CD4-positive, CD25-positive, alpha-beta regulatory T cell (primary cell): ENCODE data around the gene KCNN4. TPM values are rescaled to one million over a fixed set of nuclear protein-coding genes. Genes with fewer than 3 reads are reported as not detected.
"Not testable (repeated sequence)": the region's sequence is repeated elsewhere in the genome, so short reads cannot be mapped to it uniquely, and the experiment has no call there.

Experiments used
- ATAC-seq, 2 donors: fragments of 150-1000 bp; cut with Tn5 transposase; one replicate each; pipeline ENCODE4 v1.10.0; 2021; ENCODE audit warnings: low read depth in 2 of 2, moderate number of reproducible peaks in 2 of 2, moderate library complexity in 1 of 2
- DNase-seq, 3 donors: peaks; one replicate each; pipeline versions ENCODE4 v3.0.0 to v3.0.0-alpha.2; 2012 to 2022; ENCODE audit warnings: mixed read lengths in 1 of 3
- H3K27ac ChIP-seq: one replicate; pipeline ENCODE4 v1.7.0; 2013; ENCODE audit warnings: mild to moderate bottlenecking, low read length; ENCODE audit not compliant: insufficient read depth, poor library complexity, severe bottlenecking
- H3K27me3 ChIP-seq: one replicate; pipeline ENCODE4 v1.7.0; 2013; ENCODE audit warnings: low read length; ENCODE audit not compliant: control insufficient read depth, insufficient read depth
- H3K36me3 ChIP-seq: one replicate; pipeline ENCODE4 v1.7.0; 2013; ENCODE audit warnings: mild to moderate bottlenecking, low read length, moderate library complexity; ENCODE audit not compliant: control insufficient read depth, insufficient read depth
- H3K4me1 ChIP-seq: 2 replicates; pipeline ENCODE4 v1.7.0; 2013; ENCODE audit warnings: mild to moderate bottlenecking, low read length; ENCODE audit not compliant: insufficient read depth, control insufficient read depth, poor library complexity, severe bottlenecking
- H3K4me3 ChIP-seq: one replicate; pipeline ENCODE4 v1.7.0; 2013; ENCODE audit warnings: low read depth, mild to moderate bottlenecking, low read length, moderate library complexity
- H3K9me3 ChIP-seq, 2 experiments: 1 replicate in 1 of 2; 2 replicates in 1 of 2; pipeline ENCODE4 v1.7.0; 2013; ENCODE audit warnings: low read length in 2 of 2, mild to moderate bottlenecking in 1 of 2, moderate library complexity in 1 of 2; ENCODE audit not compliant: control insufficient read depth in 2 of 2
- H3K27ac Mint-ChIP-seq, 3 donors: one replicate each; pipeline ENCODE4 v1.8.0; 2020 to 2022; ENCODE audit warnings: mild to moderate bottlenecking in 3 of 3, mixed read lengths in 3 of 3, moderate library complexity in 2 of 3
- H3K27me3 Mint-ChIP-seq: one replicate; pipeline ENCODE4 v1.8.0; 2022; ENCODE audit warnings: mild to moderate bottlenecking, mixed read lengths
- H3K36me3 Mint-ChIP-seq: one replicate; pipeline ENCODE4 v1.8.0; 2020; ENCODE audit warnings: mixed read lengths
- H3K4me1 Mint-ChIP-seq, 4 donors: one replicate each; pipeline ENCODE4 v1.8.0; 2020 to 2022; ENCODE audit warnings: mixed read lengths in 4 of 4, mild to moderate bottlenecking in 1 of 4
- H3K4me3 Mint-ChIP-seq, 4 donors: one replicate each; pipeline ENCODE4 v1.8.0; 2020 to 2022; ENCODE audit warnings: mild to moderate bottlenecking in 4 of 4, mixed read lengths in 4 of 4, moderate library complexity in 3 of 4
- H3K9me3 Mint-ChIP-seq, 7 donors: one replicate each; pipeline ENCODE4 v1.8.0; 2020 to 2022; ENCODE audit warnings: mixed read lengths in 7 of 7, mild to moderate bottlenecking in 3 of 7, moderate library complexity in 2 of 7
- polyA plus RNA-seq, 4 donors: library from polyadenylated mRNA; unstranded; fragments of 300-500 nt; fragmentation: Illumina TruSeq; gene quantifications; one replicate each; pipeline ENCODE4 v1.2.3, GENCODE V29; 2021
- total RNA-seq: library from RNA; stranded (reverse); gene quantifications from one replicate; pipeline ENCODE4 v1.2.3, GENCODE V29; 2022

The KCNN4 gene
- total and polyA plus RNA-seq, 5 donors from 2014 or later, result 16.7 to 56.1 (median 30.4) TPM

- not testable (repeated sequence) for H3K9me3 ChIP-seq, H3K36me3 ChIP-seq, ATAC-seq, H3K27ac ChIP-seq, H3K36me3 Mint-ChIP-seq, H3K27ac Mint-ChIP-seq, H3K4me3 ChIP-seq, DNase-seq, H3K4me3 Mint-ChIP-seq, H3K4me1 ChIP-seq, H3K9me3 Mint-ChIP-seq
- Mint-ChIP-seq H3K4me1 (peaks cover 6 to 11% (median 9%) of the 10 kb centered on the region in 4 donors), H3K27me3 (peaks cover 33% of the 10 kb centered on the region)
- peaks cover 18% of the 10 kb centered on the region for H3K27me3 ChIP-seq
Measured at GRCh38 chr19:43817454-43817853, 36.7 kb upstream of the KCNN4 start.

DNA sequence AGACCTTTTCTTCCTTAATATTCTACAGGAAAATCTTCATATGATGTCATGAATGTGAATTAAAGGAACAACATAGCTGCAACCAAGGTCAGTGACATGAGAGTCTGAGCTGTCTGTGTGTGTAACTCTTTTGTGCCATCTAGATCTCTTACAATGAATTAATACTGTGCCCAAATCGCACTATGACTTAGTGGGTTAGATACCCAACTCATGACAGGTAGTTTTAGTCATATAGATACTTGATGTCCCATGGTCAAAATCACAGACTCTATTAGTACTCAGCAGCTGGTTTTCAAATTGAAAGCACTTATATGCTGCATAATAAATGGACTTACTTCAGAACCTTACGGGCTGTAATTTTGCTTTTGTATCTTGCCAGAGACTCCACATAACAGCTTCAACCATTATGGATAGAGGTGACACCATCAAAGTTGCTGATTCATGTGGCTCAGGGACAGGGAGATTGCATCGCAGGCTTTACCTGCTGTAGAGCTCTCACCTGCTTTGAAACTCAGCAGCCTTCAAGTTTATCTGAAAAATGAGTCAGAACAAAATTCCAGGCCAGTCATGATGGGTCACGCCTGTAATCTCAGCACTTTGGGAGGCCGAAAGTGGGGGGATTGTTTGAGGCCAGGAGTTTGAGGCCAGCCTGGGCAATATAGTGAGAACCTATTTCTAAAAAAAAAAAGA is 34.0 kb upstream of the KCNN4 start:
- H3K27ac Mint-ChIP-seq, result no peak overlapping the region
- Histone ChIP-seq H3K36me3 (no peaks in the 10 kb centered on the region), H3K4me1 (no peaks in the 10 kb centered on the region)

GRCh38 chr19:43812688-43813087 is 31.9 kb upstream of the KCNN4 start:
- peaks cover 25% of the 10 kb centered on the region for H3K27me3 Mint-ChIP-seq
- H3K36me3 Mint-ChIP-seq, result no peaks in the 10 kb centered on the region
- ATAC-seq (no peak), DNase-seq (no peak)
- H3K36me3 ChIP-seq, result no peaks in the 10 kb centered on the region
- no peak overlapping the region for H3K4me3 ChIP-seq
- no peaks in the 10 kb centered on the region for H3K27me3 ChIP-seq
- H3K9me3 Mint-ChIP-seq, result peaks cover 0 to 3% (median 0%) of the 10 kb centered on the region in 7 donors
- H3K27ac Mint-ChIP-seq, result no peak overlapping the region
- no peak overlapping the region for H3K4me3 Mint-ChIP-seq
- H3K4me1 ChIP-seq, result no peaks in the 10 kb centered on the region
- peaks cover 0 to 7% (median 0%) of the 10 kb centered on the region in 4 donors for H3K4me1 Mint-ChIP-seq
- no peaks in the 10 kb centered on the region for H3K9me3 ChIP-seq
- H3K27ac ChIP-seq, result no peak overlapping the region

More for the DNA sequence above, 34.0 kb upstream of the KCNN4 start:
- DNase-seq, result no peak
- Mint-ChIP-seq H3K9me3 (peaks cover 0 to 3% (median 0%) of the 10 kb centered on the region in 7 donors), H3K36me3 (no peaks in the 10 kb centered on the region), H3K4me1 (peaks cover 0 to 4% (median 1%) of the 10 kb centered on the region in 4 donors), H3K4me3 (no peak overlapping the region), H3K27me3 (peaks cover 30% of the 10 kb centered on the region)
- Histone ChIP-seq H3K9me3 (no peaks in the 10 kb centered on the region), H3K4me3 (no peak overlapping the region), H3K27ac (no peak overlapping the region), H3K27me3 (peaks cover 6% of the 10 kb centered on the region)
- ATAC-seq, result no peak

DNA sequence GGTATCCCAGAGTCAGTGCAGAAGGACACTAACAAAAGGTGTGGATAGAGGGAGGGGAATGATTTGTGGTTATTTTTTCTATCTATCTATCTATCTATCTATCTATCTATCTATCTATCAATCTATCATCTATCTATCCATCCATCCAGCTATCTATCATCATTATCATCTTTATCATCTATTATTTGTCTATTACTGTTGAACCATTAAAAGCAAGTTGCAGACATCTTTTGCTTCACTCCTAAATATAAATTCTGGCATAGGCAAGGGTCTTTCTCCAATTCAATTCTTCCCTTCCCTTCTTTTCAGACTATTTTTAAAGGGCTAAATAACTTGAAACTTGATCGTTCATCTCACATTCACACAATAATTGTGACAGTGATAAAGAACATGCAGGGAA is 31.5 kb upstream of the KCNN4 start:
- H3K4me3 ChIP-seq, result no peak overlapping the region
- H3K4me1 Mint-ChIP-seq, result peaks cover 0 to 7% (median 0%) of the 10 kb centered on the region in 4 donors
- H3K36me3 ChIP-seq, result no peaks in the 10 kb centered on the region
- H3K36me3 Mint-ChIP-seq, result no peaks in the 10 kb centered on the region
- no peak overlapping the region for H3K4me3 Mint-ChIP-seq
- no peak for DNase-seq
- H3K4me1 ChIP-seq, result no peaks in the 10 kb centered on the region
- peaks cover 0 to 3% (median 0%) of the 10 kb centered on the region in 7 donors for H3K9me3 Mint-ChIP-seq
- no peak for ATAC-seq
- H3K27me3 Mint-ChIP-seq, result peaks cover 26% of the 10 kb centered on the region
- H3K9me3 ChIP-seq, result no peaks in the 10 kb centered on the region
- H3K27me3 ChIP-seq, result no peaks in the 10 kb centered on the region
- no peak overlapping the region for H3K27ac ChIP-seq
- no peak overlapping the region for H3K27ac Mint-ChIP-seq

DNA sequence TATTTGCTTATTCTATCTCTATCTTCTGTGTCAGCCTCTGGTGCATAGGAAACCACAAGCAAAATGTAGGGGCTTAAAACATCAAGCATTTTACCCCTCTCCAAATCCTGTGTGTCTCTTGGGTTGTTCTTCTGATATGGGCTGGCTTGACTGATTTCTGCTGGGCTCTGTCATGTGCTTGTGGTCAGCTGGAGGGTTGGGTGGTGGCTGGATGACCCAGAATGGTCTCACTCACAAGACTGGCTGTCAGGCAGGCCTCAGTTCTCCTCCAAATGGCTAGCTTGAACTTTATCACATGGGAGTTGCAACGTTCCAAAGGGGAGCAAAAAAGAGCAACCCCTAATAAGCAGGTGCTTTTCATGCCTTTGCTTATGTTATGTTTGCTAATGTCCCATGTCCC is 31.1 kb upstream of the KCNN4 start:
- Histone ChIP-seq H3K27ac (no peak overlapping the region), H3K36me3 (no peaks in the 10 kb centered on the region), H3K4me1 (no peaks in the 10 kb centered on the region), H3K27me3 (no peaks in the 10 kb centered on the region), H3K9me3 (no peaks in the 10 kb centered on the region), H3K4me3 (no peak overlapping the region)
- ATAC-seq (no peak), DNase-seq (no peak)
- Mint-ChIP-seq H3K9me3 (peaks cover 0 to 3% (median 0%) of the 10 kb centered on the region in 7 donors), H3K36me3 (no peaks in the 10 kb centered on the region), H3K4me1 (peaks cover 0 to 7% (median 0%) of the 10 kb centered on the region in 4 donors), H3K27ac (no peak overlapping the region), H3K4me3 (no peak overlapping the region), H3K27me3 (peaks cover 31% of the 10 kb centered on the region)

- no peak overlapping the region for H3K4me3 Mint-ChIP-seq
- Histone ChIP-seq H3K27me3 (no peaks in the 10 kb centered on the region), H3K4me3 (no peak overlapping the region), H3K27ac (no peak overlapping the region), H3K36me3 (no peaks in the 10 kb centered on the region), H3K4me1 (no peaks in the 10 kb centered on the region), H3K9me3 (no peaks in the 10 kb centered on the region)
- H3K36me3 Mint-ChIP-seq, result no peaks in the 10 kb centered on the region
- H3K4me1 Mint-ChIP-seq, result peaks cover 0 to 7% (median 0%) of the 10 kb centered on the region in 4 donors
- H3K27me3 Mint-ChIP-seq, result peaks cover 41% of the 10 kb centered on the region
- peak in 1 of 2 donors; percentile 60 for ATAC-seq
- DNase-seq, result peak in 2 of 3 donors; percentile 53 to 70
- peaks cover 0 to 3% (median 0%) of the 10 kb centered on the region in 7 donors for H3K9me3 Mint-ChIP-seq
- no peak overlapping the region for H3K27ac Mint-ChIP-seq
Measured at GRCh38 chr19:43809762-43810696, 29.3 kb upstream of the KCNN4 start.

GRCh38 chr19:43807651-43808050 is 26.9 kb upstream of the KCNN4 start:
- no peak for ATAC-seq
- no peaks in the 10 kb centered on the region for H3K9me3 ChIP-seq
- H3K36me3 ChIP-seq, result no peaks in the 10 kb centered on the region
- Mint-ChIP-seq H3K27ac (no peak overlapping the region), H3K36me3 (no peaks in the 10 kb centered on the region), H3K4me1 (peaks cover 0 to 7% (median 0%) of the 10 kb centered on the region in 4 donors), H3K27me3 (peaks cover 45% of the 10 kb centered on the region), H3K9me3 (peaks cover 0 to 3% (median 0%) of the 10 kb centered on the region in 7 donors), H3K4me3 (no peak overlapping the region)
- no peaks in the 10 kb centered on the region for H3K4me1 ChIP-seq
- no peak for DNase-seq
- no peaks in the 10 kb centered on the region for H3K27me3 ChIP-seq
- H3K27ac ChIP-seq, result no peak overlapping the region
- no peak overlapping the region for H3K4me3 ChIP-seq
